Myometrial cell (primary cell): ENCODE measurements around the gene TRIM43B. TPM values are rescaled to one million over a fixed set of nuclear protein-coding genes. Genes with fewer than 3 reads are reported as not detected.

Experiments used
- total RNA-seq: library from RNA; depleted of rRNA; stranded (reverse); fragments of >200 nt; gene quantifications from 2 replicates; pipeline ENCODE4 v1.2.3, GENCODE V29; 2015

TRIM43B gene
- not detected in 2 replicates for total RNA-seq

GRCh38 chr2:95484654-95485053, at the start of gene TRIM43B:
Gene TRIM43B, minus strand, starts transcription at chr2:95484754. Its CDS starts 2,040 bp downstream, at chr2:95482714.

Other genes starting within 250 kb of the TRIM43B start
- under 0.01 TPM in 1 of 2 replicates, not detected in the other for gene PROM2, start 210.3 kb downstream of the TRIM43B start, total RNA-seq
- gene KCNIP3, start 187.4 kb downstream of the TRIM43B start, total RNA-seq, result 4.6 and 11.0 TPM in 2 replicates
- 25.1 and 36.7 TPM in 2 replicates for gene FAHD2A, start 82.0 kb downstream of the TRIM43B start, total RNA-seq
- gene TRIM43, start 107.2 kb upstream of the TRIM43B start, total RNA-seq, result not detected in 2 replicates